Measurements from ENCODE around the gene PROSER3.

Gene PROSER3

GRCh38 chr19:35739275-35740107, 18.5 kb upstream of the PROSER3 start:
- DNase-seq (ENCODE audit: low spot score) = no peak

GRCh38 chr19:35740108-35740422, 17.9 kb upstream of the PROSER3 start:
- DNase-seq (ENCODE audit: low spot score) = no peak

GRCh38 chr19:35740423-35741202, 17.4 kb upstream of the PROSER3 start:
- DNase-seq (ENCODE audit: low spot score) = peak; percentile 96

- no peak for DNase-seq (ENCODE audit: low spot score)
These were observed 16.8 kb upstream of the PROSER3 start for GRCh38 chr19:35741203-35741515.

- DNase-seq (ENCODE audit: low spot score) = peak; percentile 79
These were observed 15.8 kb upstream of the PROSER3 start, which contains the start of gene IGFLR1 for GRCh38 chr19:35742121-35742724. Gene IGFLR1, minus strand, starts transcription at chr19:35742452. Its CDS starts 1,272 bp downstream, at chr19:35741180.

GRCh38 chr19:35743640-35744429, 14.1 kb upstream of the PROSER3 start:
- no peak for DNase-seq (ENCODE audit: low spot score)

GRCh38 chr19:35744430-35745327, 13.3 kb upstream of the PROSER3 start:
- peak; percentile 95 for DNase-seq (ENCODE audit: low spot score)

- DNase-seq (ENCODE audit: low spot score) = peak; percentile 98
These were observed 12.5 kb upstream of the PROSER3 start, which contains the start of the genes PSENEN and U2AF1L4 for GRCh38 chr19:35745328-35746086. Gene PSENEN, plus strand, starts transcription at chr19:35745651. Its CDS starts 280 bp downstream, at chr19:35745931. Gene U2AF1L4, minus strand, starts transcription at chr19:35745418. Its CDS starts 27 bp downstream, at chr19:35745391.

- DNase-seq (ENCODE audit: low spot score) = no peak
These were observed 11.9 kb upstream of the PROSER3 start for GRCh38 chr19:35746087-35746462.

- no peak for DNase-seq (ENCODE audit: low spot score)
These were observed 11.4 kb upstream of the PROSER3 start for GRCh38 chr19:35746531-35746930.

GRCh38 chr19:35748106-35749020, 9.6 kb upstream of the PROSER3 start, which contains the start of gene LIN37:
Gene LIN37, plus strand, starts transcription at chr19:35748576. Its CDS starts 149 bp downstream, at chr19:35748725.
- peak; percentile 100 for DNase-seq (ENCODE audit: low spot score)

GRCh38 chr19:35750167-35750566, 7.8 kb upstream of the PROSER3 start:
- no peak for DNase-seq (ENCODE audit: low spot score)

GRCh38 chr19:35751839-35752745, 5.9 kb upstream of the PROSER3 start:
- DNase-seq (ENCODE audit: low spot score) = no peak

- DNase-seq (ENCODE audit: low spot score) = no peak
These were observed 5.1 kb upstream of the PROSER3 start for GRCh38 chr19:35752746-35753350.

GRCh38 chr19:35753634-35754369, 4.2 kb upstream of the PROSER3 start:
- no peak for DNase-seq (ENCODE audit: low spot score)

GRCh38 chr19:35754370-35755130, 3.4 kb upstream of the PROSER3 start:
- DNase-seq (ENCODE audit: low spot score) = no peak
